Kidney (tissue), 14 donors: ENCODE data around the gene HRH3. TPM values are rescaled to one million over a fixed set of nuclear protein-coding genes. Genes with fewer than 3 reads are reported as not detected.

Experiments used
- DNase-seq, 5 donors: peaks; one replicate each; pipeline ENCODE4 v3.0.0-alpha.2; 2013 to 2020
- FAIRE-seq: peaks from 2 replicates; lab custom pipeline; 2012; peaks lifted over from hg19 to GRCh38; lab: Jason Lieb, UNC
- H3K27ac ChIP-seq, 2 donors: one replicate each; pipeline ENCODE4 v1.7.0; 2013; ENCODE audit warnings: low read depth in 2 of 2, low read length in 2 of 2, inconsistent platforms in 1 of 2
- H3K27me3 ChIP-seq: one replicate; pipeline ENCODE4 v1.7.1; 2013; ENCODE audit warnings: low read length, inconsistent platforms; ENCODE audit not compliant: control insufficient read depth, insufficient read depth
- H3K36me3 ChIP-seq, 3 donors: one replicate each; pipeline versions ENCODE4 v1.7.0 to v1.7.1; 2013; ENCODE audit warnings: low read length in 3 of 3, control low read depth in 1 of 3, inconsistent platforms in 1 of 3; ENCODE audit not compliant: insufficient read depth in 3 of 3, control insufficient read depth in 2 of 3
- H3K4me1 ChIP-seq, 3 donors: one replicate each; pipeline versions ENCODE4 v1.7.0 to v1.7.1; 2013; ENCODE audit warnings: low read length in 3 of 3, inconsistent platforms in 1 of 3, low read depth in 1 of 3; ENCODE audit not compliant: control insufficient read depth in 2 of 3, insufficient read depth in 2 of 3
- H3K4me3 ChIP-seq, 3 donors: one replicate each; pipeline versions ENCODE4 v1.7.0 to v1.8.1; 2013; ENCODE audit warnings: low read length in 3 of 3, control low read depth in 1 of 3, inconsistent platforms in 1 of 3
- H3K9ac ChIP-seq, 3 donors: one replicate each; pipeline versions ENCODE4 v1.7.0 to v1.7.1; 2013; ENCODE audit warnings: low read length in 3 of 3, control low read depth in 1 of 3, inconsistent platforms in 1 of 3
- H3K9me3 ChIP-seq, 3 donors: one replicate each; pipeline versions ENCODE4 v1.7.0 to v1.7.1; 2013; ENCODE audit warnings: low read length in 3 of 3, control low read depth in 1 of 3, inconsistent platforms in 1 of 3; ENCODE audit not compliant: control insufficient read depth in 2 of 3, insufficient read depth in 1 of 3
- CTCF ChIP-seq: IDR thresholded peaks from 3 replicates; pipeline ENCODE4 v1.5.1; 2012; ENCODE audit warnings: mild to moderate bottlenecking, moderate library complexity, borderline replicate concordance; ENCODE audit not compliant: insufficient read depth; ENCODE audit errors: extremely low read depth
- intact Hi-C: fragments of 100-400 bp; cut with DNase I; formaldehyde crosslinking; loops from one replicate; pipeline ENCODE4 v1.11.1; 2022
- polyA plus RNA-seq: library from polyadenylated mRNA; stranded (reverse); fragments of 350-450 nt; fragmentation: Illumina TruSeq; extraction: RNeasy Lipid Tissue Mini Kit (QIAGEN cat#74804); gene quantifications from one replicate; pipeline ENCODE4 v1.2.3, GENCODE V29; 2014; ENCODE audit warnings: low read depth, low replicate concordance; ENCODE audit not compliant: insufficient read depth
- total RNA-seq: library from RNA; stranded (reverse); fragmentation: NEBNext Ultra II Directional; extraction: Animal tissue kit (Norgen Biotek cat#: 25700); gene quantifications from one replicate; pipeline ENCODE4 v1.2.1, GENCODE V29; 2021
- donor health status: control.
- donor health status: control.
- donor health status: control.
- donor health status: control.
- donor health status: control.
- donor health status: DM: yes; HTN: yes; CAD: no.
- donor health status: Normal renal cell carcinoma (clear cell type).

The HRH3 gene
- total and polyA plus RNA-seq, 2 donors from 2014 or later: not detected

- no peaks in the 10 kb centered on the region for H3K27me3 ChIP-seq
- DNase-seq (no peak), FAIRE-seq (no peak)
- H3K4me3 ChIP-seq: no peak overlapping the region
- no peak overlapping the region for H3K27ac ChIP-seq
- H3K4me1 ChIP-seq: no peaks in the 10 kb centered on the region
- no peak for TF ChIP-seq CTCF
- H3K9ac ChIP-seq: no peak overlapping the region
- intact Hi-C loops: no loop called here
- peaks cover 0 to 14% (median 4%) of the 10 kb centered on the region in 3 donors for H3K36me3 ChIP-seq
- no peaks in the 10 kb centered on the region for H3K9me3 ChIP-seq
These were observed 34.1 kb upstream of the HRH3 start for GRCh38 chr20:62254021-62254724.

GRCh38 chr20:62253398-62253797, 33.3 kb upstream of the HRH3 start:
- DNase-seq: no peak
- no peaks in the 10 kb centered on the region for H3K27me3 ChIP-seq
- H3K4me3 ChIP-seq: no peak overlapping the region
- H3K36me3 ChIP-seq: peaks cover 0 to 14% (median 4%) of the 10 kb centered on the region in 3 donors
- no peak overlapping the region for H3K9ac ChIP-seq
- no peaks in the 10 kb centered on the region for H3K9me3 ChIP-seq
- no peaks in the 10 kb centered on the region for H3K4me1 ChIP-seq
- intact Hi-C loops: no loop called here
- no peak for FAIRE-seq
- no peak for TF ChIP-seq CTCF
- H3K27ac ChIP-seq: no peak overlapping the region

- Histone ChIP-seq H3K27me3 (no peaks in the 10 kb centered on the region), H3K9ac (no peak overlapping the region), H3K9me3 (no peaks in the 10 kb centered on the region), H3K27ac (no peak overlapping the region), H3K4me3 (no peak overlapping the region), H3K36me3 (peaks cover 0 to 14% (median 4%) of the 10 kb centered on the region in 3 donors), H3K4me1 (peaks cover 0 to under 1% (median 0%) of the 10 kb centered on the region in 3 donors)
- intact Hi-C loops: no loop called here
- DNase-seq (no peak), FAIRE-seq (no peak)
- no peak for TF ChIP-seq CTCF
These were observed 32.4 kb upstream of the HRH3 start for GRCh38 chr20:62252342-62252966.
